K562 (cell line): Measurements from ENCODE around the gene GALM. TPM values are rescaled to one million over a fixed set of nuclear protein-coding genes. Genes with fewer than 3 reads are reported as not detected.
A peak's percentile ranks its signal among the peaks of the same experiment; 100 is the strongest.

Experiments
- ASH1L ChIP-seq: fragments of 450-650 bp; IDR thresholded peaks from 2 replicates; pipeline ENCODE4 v1.6.1; 2018; ENCODE audit warnings: borderline replicate concordance, mild to moderate bottlenecking, low read depth; ENCODE audit not compliant: partially characterized antibody
- BHLHE40 ChIP-seq: IDR thresholded peaks from 2 replicates; pipeline ENCODE4 v1.6.1; 2011; ENCODE audit warnings: low read length, improper control_type of control experiment
- BRCA1 ChIP-seq, 2 experiments: fragments of 450-650 bp in 1 of 2; sonication (generic) in 1 of 2; formaldehyde crosslinking in 1 of 2; IDR thresholded peaks; 2 replicates each; pipeline versions ENCODE4 v1.5.0 to v1.6.1; 2017 to 2020; ENCODE audit warnings: mild to moderate bottlenecking in 1 of 2, missing genetic modification reagents in 1 of 2
- ETV6 ChIP-seq, 3 experiments: fragments of 150-350 bp in 1 of 3; sonication (generic) in 1 of 3; formaldehyde crosslinking in 1 of 3; IDR thresholded peaks; 2 replicates each; pipeline versions ENCODE4 v1.6.1 to v1.8.0; 2014 to 2022; ENCODE audit warnings: borderline replicate concordance in 2 of 3, low read depth in 2 of 3, antibody characterized with exemption in 1 of 3, low read length in 1 of 3, mild to moderate bottlenecking in 1 of 3, missing genetic modification reagents in 1 of 3
- GATAD2A ChIP-seq: fragments of 450-650 bp; IDR thresholded peaks from 2 replicates; pipeline ENCODE4 v1.6.1; 2017
- KDM5B ChIP-seq: fragments of 200-600 bp; sonication (generic); IDR thresholded peaks from 2 replicates; pipeline ENCODE4 v1.6.1; 2012; ENCODE audit warnings: low read depth, mild to moderate bottlenecking, moderate library complexity, low read length, control low read depth, inconsistent platforms; ENCODE audit not compliant: insufficient replicate concordance
- POLR2B ChIP-seq: fragments of 450-650 bp; IDR thresholded peaks from 2 replicates; pipeline ENCODE4 v1.6.1; 2018; ENCODE audit warnings: low read depth; ENCODE audit not compliant: partially characterized antibody
- SMARCC2 ChIP-seq: fragments of 450-650 bp; IDR thresholded peaks from 2 replicates; pipeline ENCODE4 v1.6.1; 2017; ENCODE audit warnings: antibody characterized with exemption, moderate library complexity, mild to moderate bottlenecking, low read depth
- TAF1 ChIP-seq: IDR thresholded peaks from 2 replicates; pipeline ENCODE4 v1.6.1; 2011; ENCODE audit warnings: mild to moderate bottlenecking, low read length, moderate library complexity; ENCODE audit not compliant: insufficient read depth, control insufficient read depth, severe bottlenecking; ENCODE audit errors: extremely low read depth
- TAF15 ChIP-seq: fragments of 200-400 bp; formaldehyde crosslinking; IDR thresholded peaks from 2 replicates; pipeline ENCODE4 v1.6.1; 2017; ENCODE audit warnings: mild to moderate bottlenecking, low read depth, low read length, moderate library complexity
- TFE3 ChIP-seq: fragments of 450-650 bp; formaldehyde crosslinking; IDR thresholded peaks from 2 replicates; pipeline ENCODE4 v1.4.0; 2020; ENCODE audit warnings: mild to moderate bottlenecking, mixed read lengths
- ZMIZ1 ChIP-seq, 2 experiments: fragments of 150-350 bp in 1 of 2; IDR thresholded peaks; 2 replicates each; pipeline ENCODE4 v1.6.1; 2012 to 2016; ENCODE audit warnings: low read depth in 2 of 2, low read length in 2 of 2, mild to moderate bottlenecking in 1 of 2, moderate library complexity in 1 of 2
- ZNF449 ChIP-seq: fragments of 250-450 bp; sonication (Bioruptor Pico); IDR thresholded peaks from 2 replicates; pipeline ENCODE4 v1.8.0; 2022; ENCODE audit warnings: moderate library complexity, mild to moderate bottlenecking, inconsistent platforms
- ZNF57 ChIP-seq: fragments of 450-650 bp; formaldehyde crosslinking; IDR thresholded peaks from 2 replicates; pipeline ENCODE4 v1.4.0; 2020; ENCODE audit warnings: mild to moderate bottlenecking, moderate library complexity
- polyA plus RNA-seq, 8 experiments: library from polyadenylated mRNA; depleted of rRNA in 4 of 8; stranded (reverse) in 5 of 8; unstranded in 3 of 8; fragments of >200 nt; fragmentation: Nextera tagmentation in 2 of 8; fragmentation: Illumina TruSeq in 1 of 8; extraction: Ambion mirVana in 2 of 8; extraction: Trizol in 1 of 8; gene quantifications; 2 replicates each; pipeline versions ENCODE4 v1.2.1 to v1.2.3, GENCODE V29; 2011 to 2014; ENCODE audit warnings: inconsistent platforms in 1 of 8, missing spikeins in 1 of 8
- total RNA-seq, 7 experiments: library from RNA; depleted of rRNA in 6 of 7; stranded (reverse); fragments of >200 nt in 6 of 7; fragmentation: Illumina TruSeq in 2 of 7; extraction: Trizol in 2 of 7; gene quantifications; 2 replicates each; pipeline versions ENCODE4 v1.2.1 to v1.2.3, GENCODE V29; 2011 to 2021; ENCODE audit warnings: low replicate concordance in 1 of 7
- TF ChIP-seq, protein P1 (sequence below): fragments of 450-650 bp; IDR thresholded peaks from 2 replicates; pipeline ENCODE4 v1.6.1; 2017; ENCODE audit warnings: mild to moderate bottlenecking, moderate library complexity

GALM gene
- total and polyA plus RNA-seq, 9 of the 15 experiments (the other 6 are each of a cell fraction or from before 2014, with no cell fraction given): 22.1 to 51.7 (median 27.9) TPM

DNA sequence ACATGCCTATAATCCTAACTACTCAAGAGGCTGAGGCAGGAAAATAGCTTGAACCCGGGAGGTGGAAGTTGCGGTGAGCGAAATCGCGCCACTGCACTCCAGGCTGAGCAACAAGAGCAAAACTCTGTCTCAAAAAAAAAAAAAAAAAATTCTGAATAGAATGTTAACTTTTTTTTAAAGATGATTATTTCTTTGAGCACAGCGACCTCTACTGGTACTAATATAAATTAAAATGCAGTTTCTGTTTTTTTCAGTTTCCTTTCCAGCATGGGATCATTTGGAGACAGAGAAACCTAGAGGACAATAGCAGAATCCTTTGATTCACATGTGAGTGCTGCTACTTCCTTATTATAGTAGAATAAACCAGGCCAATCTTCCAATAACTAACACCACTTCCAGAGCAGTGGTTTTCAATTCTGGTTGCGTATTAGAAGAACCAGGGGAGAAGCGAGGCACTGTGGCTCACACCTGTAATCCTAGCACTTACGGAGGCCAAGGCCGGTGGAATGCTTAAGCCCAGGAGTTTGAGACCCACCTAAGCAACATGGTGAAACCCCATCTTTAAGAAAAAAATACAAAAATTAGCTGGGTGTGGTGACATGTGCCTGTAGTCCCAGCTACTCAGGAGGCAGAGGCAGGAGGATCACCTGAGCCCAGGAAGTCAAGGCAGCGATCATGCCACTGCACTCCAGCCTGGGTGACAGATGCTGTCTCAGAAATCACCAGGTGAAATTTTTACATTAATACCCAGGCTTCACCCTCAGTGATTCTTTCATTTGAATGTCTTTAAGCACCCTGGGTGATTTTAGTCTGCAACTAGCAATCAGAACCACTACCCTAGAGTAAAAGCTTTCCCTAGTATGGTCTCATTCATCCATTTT, 75.2 kb downstream of the GALM start (continued):
- TF ChIP-seq ZMIZ1 (IDR thresholded peaks at IDR 0.05; ENCODE audit: low read depth in 2 of 2, low read length in 2 of 2): no peak
- TF ChIP-seq ZNF449 (CRISPR knock-in tag): no peak
- TF ChIP-seq BRCA1 (IDR thresholded peaks at IDR 0.05): no peak
- no peak for TF ChIP-seq BRCA1 (CRISPR knock-in tag; IDR thresholded peaks at IDR 0.05)
- no peak for TF ChIP-seq ETV6 (IDR thresholded peaks at IDR 0.05; ENCODE audit: borderline replicate concordance in 1 of 2, low read depth in 2 of 2, low read length in 1 of 2)
- no peak for TF ChIP-seq ETV6 (CRISPR knock-in tag; IDR thresholded peaks at IDR 0.05; ENCODE audit: borderline replicate concordance)
- TF ChIP-seq, protein P1, sequence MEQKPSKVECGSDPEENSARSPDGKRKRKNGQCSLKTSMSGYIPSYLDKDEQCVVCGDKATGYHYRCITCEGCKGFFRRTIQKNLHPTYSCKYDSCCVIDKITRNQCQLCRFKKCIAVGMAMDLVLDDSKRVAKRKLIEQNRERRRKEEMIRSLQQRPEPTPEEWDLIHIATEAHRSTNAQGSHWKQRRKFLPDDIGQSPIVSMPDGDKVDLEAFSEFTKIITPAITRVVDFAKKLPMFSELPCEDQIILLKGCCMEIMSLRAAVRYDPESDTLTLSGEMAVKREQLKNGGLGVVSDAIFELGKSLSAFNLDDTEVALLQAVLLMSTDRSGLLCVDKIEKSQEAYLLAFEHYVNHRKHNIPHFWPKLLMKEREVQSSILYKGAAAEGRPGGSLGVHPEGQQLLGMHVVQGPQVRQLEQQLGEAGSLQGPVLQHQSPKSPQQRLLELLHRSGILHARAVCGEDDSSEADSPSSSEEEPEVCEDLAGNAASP: no peak
- TF ChIP-seq TFE3: no peak
- no peak for TF ChIP-seq SMARCC2
- TF ChIP-seq POLR2B: peak; percentile 41
- no peak for TF ChIP-seq ASH1L
- TF ChIP-seq BHLHE40: no peak
- no peak for TF ChIP-seq KDM5B
- TF ChIP-seq TAF15: no peak
- TF ChIP-seq GATAD2A: no peak
- no peak for TF ChIP-seq ZNF57 (CRISPR knock-in tag)
- TF ChIP-seq TAF1: no peak
